ENCODE measurements around the gene DNAAF2. TPM values are rescaled to one million over a fixed set of nuclear protein-coding genes. Genes with fewer than 3 reads are reported as not detected.
"Not testable (repeated sequence)": the region's sequence is repeated elsewhere in the genome, so short reads cannot be mapped to it uniquely, and the experiment has no call there.

DNAAF2 gene
- total RNA-seq, 1 experiment from 2014 or later = 26.1 TPM

DNA sequence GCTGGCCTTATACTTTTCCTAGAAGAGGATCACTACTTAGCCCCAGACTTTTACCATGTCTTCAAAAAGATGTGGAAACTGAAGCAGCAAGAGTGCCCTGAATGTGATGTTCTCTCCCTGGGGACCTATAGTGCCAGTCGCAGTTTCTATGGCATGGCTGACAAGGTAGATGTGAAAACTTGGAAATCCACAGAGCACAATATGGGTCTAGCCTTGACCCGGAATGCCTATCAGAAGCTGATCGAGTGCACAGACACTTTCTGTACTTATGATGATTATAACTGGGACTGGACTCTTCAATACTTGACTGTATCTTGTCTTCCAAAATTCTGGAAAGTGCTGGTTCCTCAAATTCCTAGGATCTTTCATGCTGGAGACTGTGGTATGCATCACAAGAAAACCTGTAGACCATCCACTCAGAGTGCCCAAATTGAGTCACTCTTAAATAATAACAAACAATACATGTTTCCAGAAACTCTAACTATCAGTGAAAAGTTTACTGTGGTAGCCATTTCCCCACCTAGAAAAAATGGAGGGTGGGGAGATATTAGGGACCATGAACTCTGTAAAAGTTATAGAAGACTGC lies 12.9 kb downstream of the DNAAF2 start:
- DNase-seq (ENCODE audit: low read depth) = no peak

DNA sequence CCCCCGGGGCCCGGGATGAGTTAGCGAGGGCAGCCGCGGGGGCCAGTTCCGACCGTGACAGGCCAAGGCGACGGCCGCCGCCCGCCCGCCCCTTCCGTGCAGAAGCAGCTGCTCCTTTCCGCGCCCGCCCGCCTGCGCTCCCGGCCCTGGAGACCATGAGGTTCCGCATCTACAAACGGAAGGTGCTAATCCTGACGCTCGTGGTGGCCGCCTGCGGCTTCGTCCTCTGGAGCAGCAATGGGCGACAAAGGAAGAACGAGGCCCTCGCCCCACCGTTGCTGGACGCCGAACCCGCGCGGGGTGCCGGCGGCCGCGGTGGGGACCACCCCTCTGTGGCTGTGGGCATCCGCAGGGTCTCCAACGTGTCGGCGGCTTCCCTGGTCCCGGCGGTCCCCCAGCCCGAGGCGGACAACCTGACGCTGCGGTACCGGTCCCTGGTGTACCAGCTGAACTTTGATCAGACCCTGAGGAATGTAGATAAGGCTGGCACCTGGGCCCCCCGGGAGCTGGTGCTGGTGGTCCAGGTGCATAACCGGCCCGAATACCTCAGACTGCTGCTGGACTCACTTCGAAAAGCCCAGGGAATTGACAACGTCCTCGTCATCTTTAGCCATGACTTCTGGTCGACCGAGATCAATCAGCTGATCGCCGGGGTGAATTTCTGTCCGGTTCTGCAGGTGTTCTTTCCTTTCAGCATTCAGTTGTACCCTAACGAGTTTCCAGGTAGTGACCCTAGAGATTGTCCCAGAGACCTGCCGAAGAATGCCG lies 13.7 kb downstream of the DNAAF2 start:
- no peak for DNase-seq (ENCODE audit: low read depth)

DNA sequence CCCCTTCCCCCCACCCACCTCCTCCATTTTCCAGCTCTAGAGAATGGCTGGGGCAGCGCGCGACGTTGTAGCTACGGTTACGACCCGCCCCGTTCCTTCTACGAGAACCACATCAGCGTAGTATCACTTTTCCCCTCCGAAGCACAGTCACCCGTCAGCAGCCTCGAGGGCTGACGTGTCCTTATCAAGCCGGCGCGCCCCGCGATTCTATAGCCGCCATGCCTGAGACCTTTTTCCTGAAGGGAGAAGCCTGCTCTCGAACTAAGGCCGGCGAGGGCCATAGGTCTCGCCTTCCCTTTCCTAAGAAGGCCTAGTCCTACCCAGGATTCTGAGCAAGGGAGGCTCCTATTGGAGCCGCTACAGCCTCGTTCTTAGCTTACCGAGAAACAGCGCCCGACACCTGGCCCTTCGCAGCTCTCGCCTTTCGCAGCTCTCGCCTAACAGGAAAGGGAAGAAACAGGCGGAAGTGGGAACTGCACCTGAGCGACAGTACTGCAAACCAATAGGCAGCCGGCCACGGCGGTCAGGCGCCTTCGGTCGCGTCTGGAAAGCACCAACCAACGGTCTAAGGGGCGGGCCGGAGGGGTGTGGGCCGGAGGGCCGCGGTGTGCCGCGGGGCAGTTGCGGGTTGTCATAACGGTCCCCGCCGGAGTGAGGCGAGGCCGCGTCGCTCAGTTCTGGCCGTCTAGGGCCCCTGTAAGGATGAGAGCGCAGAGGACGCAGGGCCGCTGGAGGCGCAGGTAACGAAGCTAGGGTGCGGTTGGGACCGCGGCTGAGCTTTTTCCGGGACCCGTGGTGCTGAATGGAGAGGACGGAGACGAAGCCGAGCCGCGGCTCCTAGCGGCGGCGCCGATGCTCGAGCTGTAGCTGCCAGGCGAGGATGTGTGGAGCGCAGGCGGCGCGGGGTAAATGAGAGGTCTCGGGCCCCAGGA lies 14.6 kb downstream of the DNAAF2 start, which contains the start of the genes MGAT2 and RPL36AL:
TSS of gene MGAT2 (plus strand) at position 618 of the 932 bp plus-strand sequence. CDS start 470 bp downstream, outside the sequence.
TSS of gene RPL36AL (minus strand) at position 445 of the 932 bp plus-strand sequence. CDS start 1,522 bp downstream, outside the sequence.
- DNase-seq (ENCODE audit: low read depth) = peak; percentile 99

DNA sequence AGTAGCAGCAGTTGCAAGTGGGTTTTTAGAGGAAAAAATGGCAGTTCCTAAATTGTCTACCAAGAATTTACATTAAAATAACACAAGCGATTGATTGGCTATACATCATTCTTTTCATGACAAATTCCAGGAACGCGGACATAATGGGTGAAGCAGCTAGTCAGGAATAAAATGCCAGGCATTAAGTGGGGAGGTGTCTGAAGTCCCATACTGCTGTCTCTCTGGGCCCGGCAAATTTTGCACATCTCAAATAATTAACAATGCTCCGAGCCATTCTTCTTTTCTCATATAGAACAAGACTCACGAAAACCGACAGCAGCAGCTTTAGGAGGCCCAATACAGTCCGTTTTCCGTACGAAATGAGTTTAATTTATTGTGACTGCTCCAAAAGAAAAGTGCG lies 15.3 kb downstream of the DNAAF2 start:
- no peak for DNase-seq (ENCODE audit: low read depth)

DNA sequence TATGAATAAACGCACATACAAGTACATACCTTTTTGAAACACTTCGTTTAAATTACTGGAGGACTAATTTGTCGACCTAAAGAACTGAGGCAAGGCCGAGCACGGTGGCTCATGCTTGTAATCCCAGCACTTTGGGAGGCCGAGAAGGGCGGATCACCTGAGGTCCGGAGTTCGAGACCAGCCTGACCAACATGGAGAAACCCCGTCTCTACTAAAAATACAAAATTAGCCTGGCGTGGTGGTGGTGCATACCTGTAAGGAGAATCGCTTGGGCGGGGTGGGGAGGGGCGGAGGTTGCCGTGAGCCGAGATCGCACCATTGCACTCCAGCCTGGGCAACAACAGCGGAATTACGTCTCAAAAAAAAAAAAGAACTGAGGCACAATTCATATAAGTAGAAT lies 15.8 kb downstream of the DNAAF2 start:
- DNase-seq (ENCODE audit: low read depth) = not testable (repeated sequence)

DNA sequence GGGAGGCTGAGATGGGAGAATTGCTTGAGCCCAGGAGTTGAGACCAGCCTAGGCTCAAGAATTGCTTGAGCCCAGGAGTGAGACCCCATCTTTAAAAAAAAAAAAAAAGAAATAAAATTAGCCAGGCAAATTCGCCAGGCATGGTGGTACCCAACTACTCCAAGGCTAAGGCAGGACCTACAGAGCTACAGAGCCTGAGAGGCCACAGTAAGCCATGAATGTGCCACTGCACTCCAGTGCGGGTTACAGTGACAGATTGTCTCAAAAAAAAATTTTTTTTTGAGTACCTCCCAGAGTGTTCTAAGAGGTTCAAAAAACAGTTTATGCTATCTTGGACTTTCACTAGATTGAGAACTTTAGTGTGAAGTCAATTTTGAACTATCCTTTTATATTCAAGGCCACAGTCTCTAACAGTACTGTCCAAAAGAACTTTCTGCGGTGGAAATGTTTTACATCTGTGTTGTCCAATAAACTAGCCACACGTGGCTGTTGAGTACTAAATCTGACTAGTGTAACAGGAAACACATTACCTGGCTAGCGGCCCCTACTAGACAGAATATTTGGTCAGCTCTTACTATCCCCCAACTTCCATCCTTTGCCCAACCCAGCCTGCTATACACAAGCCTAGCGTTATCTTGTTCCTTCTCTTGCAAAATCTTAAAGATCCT lies 17.1 kb downstream of the DNAAF2 start:
- DNase-seq (ENCODE audit: low read depth) = no peak

DNA sequence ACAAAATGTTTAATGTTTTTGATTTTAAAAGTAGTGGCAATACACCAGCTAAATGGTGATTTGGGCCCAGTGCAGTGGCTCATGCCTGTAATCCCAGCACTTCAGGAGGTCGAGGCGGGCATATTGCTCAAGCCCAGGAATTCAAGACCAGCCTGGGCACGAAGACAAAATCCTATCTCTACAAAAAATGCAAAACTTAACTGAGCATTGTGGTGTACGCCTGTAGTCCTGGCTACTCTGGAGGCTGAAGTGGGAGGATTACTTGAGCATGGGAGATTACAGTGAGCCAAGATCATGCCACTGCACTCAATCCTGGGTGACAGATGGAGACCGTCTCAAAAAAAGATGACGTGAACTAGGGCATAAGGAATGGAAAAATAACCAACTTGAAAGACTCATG lies 19.3 kb downstream of the DNAAF2 start:
- DNase-seq (ENCODE audit: low read depth) = no peak

DNA sequence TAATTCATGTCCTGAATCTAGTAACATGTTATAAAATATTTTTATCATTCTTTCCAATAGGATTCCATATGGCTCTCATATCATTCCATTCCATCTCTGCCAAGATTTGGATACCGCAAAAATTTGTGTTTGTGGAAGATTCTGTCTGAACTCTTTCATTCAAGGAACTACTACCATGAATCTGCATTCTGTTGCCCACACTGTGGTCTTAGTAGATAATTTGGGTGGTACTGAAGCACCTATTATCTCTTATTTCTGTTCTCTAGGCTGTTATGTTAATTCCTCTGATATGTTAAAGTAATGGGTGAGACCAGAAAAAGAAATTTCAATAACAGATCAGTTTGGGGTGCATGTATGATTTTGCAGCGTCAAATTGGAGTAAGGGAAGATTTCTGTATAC lies 20.8 kb downstream of the DNAAF2 start:
- DNase-seq (ENCODE audit: low read depth) = no peak

DNA sequence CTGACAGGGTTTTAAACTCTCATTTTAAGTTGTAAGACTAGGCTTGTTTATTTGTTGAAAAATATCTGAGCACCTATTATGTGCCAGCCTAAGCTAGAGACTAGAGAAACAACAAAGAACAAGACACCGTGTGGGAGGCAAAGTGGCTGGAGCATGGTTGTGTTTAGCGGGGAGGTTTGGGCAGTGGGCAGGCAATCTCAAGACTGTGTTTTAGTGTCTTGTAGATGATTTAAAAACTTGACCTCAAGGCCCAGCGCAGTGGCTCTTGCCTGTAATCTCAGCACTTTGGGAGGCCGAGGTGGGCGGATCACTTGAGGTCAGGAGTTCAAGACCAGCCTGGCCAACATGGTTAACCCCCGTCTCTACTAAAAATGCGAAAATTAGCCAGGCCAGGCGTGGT lies 22.4 kb downstream of the DNAAF2 start:
- no peak for DNase-seq (ENCODE audit: low read depth)

DNA sequence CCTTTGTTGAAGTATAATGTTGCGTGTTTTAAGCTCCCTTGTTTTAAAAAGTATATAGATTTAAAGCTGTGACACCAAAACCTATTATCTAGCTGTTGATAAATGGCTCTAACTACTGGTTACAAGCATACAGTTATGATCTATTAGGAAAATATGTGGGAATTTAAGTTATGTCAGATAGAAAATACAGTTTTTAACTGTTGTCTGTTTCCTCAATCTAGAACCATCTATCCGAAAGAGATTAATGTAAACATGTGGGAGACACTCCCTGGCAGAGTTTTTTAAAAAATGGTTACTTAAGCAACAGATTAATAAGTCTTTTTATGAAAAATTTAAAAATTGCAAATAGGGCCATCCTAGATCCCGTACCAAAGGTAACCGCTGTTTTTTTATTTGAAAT lies 22.8 kb downstream of the DNAAF2 start:
- DNase-seq (ENCODE audit: low read depth) = no peak

DNA sequence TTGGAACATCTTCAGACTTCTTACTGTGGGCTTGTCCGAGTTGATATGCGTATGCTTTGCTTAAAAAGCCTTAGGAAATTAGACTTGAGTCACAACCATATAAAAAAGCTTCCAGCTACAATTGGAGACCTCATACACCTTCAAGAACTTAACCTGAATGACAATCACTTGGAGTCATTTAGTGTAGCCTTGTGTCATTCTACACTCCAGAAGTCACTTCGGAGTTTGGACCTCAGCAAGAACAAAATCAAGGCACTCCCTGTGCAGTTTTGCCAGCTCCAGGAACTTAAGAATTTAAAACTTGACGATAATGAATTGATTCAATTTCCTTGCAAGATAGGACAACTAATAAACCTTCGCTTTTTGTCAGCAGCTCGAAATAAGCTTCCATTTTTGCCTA lies 27.5 kb downstream of the DNAAF2 start:
- no peak for DNase-seq (ENCODE audit: low read depth)

DNA sequence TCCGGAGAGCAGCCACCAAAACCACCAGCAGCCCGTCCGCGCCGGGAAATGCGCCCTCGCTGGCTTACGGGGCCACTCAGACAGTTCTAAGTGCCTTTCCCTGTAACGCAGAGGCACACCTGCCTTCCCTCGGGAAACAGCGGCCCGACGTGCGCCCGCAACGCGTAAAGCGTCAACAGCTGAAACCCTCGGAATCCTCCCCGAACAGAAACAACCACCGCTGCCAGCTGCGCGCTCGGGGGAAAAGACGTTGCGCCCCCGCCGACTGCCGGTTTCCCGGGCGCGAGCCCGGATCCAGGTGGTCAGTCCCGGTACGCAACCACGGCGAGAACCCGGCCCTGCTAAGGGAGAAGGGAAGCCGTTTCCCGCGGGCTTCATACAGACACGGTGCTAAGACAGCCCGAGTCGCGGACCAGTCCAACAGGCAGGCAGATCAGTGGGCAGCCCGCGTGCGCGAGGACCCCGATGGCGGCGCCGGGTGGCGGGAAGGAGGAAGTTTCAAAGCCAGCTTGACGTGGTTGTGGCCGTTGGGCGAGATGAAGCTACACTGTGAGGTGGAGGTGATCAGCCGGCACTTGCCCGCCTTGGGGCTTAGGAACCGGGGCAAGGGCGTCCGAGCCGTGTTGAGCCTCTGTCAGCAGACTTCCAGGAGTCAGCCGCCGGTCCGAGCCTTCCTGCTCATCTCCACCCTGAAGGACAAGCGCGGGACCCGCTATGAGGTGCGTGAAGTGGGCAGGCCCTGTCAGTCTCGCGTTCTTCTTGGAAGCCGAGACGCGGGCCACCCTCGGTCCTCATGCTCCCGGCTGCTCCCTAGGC lies 36.4 kb downstream of the DNAAF2 start, which contains the start of gene LRR1:
TSS of gene LRR1 (plus strand) at position 456 of the 816 bp plus-strand sequence. CDS start at position 537, 81 bp downstream.
- DNase-seq (ENCODE audit: low read depth) = peak; percentile 80

DNA sequence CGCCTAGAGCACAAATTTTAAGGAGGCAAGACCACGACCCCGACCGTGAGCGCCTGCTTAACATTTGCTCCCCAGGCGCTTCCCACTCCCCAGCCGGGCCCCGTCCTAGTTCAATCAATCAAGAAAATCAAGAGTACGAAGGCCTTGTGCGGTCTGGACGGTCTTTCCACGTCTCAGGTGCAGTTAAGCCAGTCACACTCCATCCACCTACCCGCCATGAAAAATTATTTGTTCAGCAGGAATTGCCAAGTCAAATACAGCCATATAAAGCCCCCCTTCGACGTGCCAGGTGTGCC lies 36.9 kb downstream of the DNAAF2 start:
- DNase-seq (ENCODE audit: low read depth) = no peak

DNA sequence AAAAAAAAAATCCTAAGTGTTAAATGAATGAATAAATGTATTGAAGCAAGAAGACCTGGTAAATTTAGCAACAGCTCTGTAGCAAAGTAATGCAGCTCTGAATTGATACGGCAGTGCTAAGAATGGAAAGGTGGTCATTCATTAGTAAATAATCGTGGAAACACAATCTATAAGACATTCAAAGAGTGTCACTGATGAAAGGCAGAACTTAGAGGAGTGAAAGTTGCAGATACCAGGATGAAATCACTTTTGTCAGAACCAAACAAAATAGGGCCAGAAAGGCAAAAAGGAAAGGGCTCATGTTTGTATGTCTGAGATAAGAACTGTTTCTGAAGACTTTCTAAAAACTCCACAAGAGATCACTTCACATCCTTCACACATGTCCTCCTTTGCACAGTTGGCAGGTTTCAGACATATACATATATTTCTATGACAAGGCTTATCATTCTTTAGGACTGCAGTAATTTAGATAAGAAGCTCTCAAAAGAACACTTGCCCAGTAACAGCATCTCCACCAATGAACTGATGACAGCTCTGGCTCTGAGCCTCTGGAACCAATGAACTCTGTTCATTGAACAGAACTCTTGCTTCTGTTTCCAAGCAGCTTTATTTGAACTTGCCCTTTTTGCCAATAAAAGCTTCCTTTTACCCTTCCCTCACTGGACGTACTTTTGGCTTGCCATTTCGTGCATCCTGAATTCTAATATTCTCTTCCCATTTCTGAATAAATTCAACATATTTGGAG lies 40.5 kb downstream of the DNAAF2 start:
- no peak for DNase-seq (ENCODE audit: low read depth)

DNA sequence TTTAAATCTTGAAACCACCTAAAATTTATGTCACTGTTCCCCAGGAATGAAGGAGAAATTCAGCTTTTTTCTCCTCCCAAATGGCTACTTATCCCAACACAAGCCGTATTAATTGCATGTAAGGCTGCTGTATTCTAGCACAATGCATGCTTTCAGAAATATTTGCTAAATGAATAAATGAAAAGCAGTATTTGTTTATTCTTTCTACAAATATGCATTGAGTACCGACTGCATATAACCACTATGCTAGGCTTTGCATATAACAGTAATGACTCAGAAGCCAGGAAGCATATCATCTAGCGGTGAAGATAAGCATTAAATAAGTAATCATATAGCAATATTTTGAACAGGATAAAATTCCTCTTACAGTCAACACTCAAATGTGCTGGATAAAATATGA lies 42.0 kb downstream of the DNAAF2 start:
- DNase-seq (ENCODE audit: low read depth) = no peak

DNA sequence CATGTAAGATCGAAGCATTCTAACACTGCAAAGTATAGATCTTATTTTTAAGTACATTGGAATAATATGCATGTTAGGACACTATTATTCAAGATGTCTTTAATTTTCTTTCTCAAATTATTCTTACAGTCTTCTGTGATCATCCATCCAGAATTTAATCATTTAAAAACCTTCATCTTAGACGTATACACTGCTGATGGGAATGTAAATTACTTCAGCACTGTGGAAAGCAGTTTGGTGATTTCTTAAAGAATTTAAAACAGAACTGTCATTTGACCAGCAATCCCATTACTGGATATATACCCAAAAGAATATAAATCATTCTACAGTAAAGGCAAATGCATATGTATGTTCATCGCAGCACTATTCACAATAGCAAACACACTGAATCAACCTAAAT lies 45.7 kb downstream of the DNAAF2 start:
- DNase-seq (ENCODE audit: low read depth) = no peak

DNA sequence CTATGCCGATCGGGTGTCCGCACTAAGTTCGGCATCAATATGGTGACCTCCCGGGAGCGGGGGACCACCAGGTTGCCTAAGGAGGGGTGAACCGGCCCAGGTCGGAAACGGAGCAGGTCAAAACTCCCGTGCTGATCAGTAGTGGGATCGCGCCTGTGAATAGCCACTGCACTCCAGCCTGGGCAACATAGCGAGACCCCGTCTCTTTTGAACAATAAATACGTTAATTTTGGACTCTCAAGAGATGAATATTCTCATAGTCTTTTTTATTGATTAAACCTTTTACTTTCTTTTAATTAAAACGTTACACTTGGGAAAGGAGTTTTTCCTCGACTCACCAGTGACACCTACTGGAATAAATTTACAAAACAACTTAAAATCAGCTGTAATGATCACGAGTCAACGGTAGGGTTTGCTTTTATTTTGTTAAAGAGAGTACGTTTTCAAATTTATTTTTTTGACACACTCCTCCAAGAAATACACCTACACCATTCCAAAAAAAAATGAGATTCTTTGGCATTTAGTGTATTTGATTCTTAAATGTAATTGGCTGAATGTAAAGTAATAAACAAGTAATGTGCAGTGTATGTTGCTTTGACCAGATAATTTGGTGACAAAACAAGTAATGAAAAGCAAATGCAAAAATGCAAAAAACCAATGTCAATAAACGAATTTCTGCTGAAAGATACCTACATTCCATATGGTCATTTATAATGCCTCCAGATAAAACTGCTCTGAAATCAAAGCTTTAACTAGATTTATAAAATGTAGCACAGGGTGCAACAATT lies 48.2 kb downstream of the DNAAF2 start:
- peak; percentile 87 for DNase-seq (ENCODE audit: low read depth)

DNA sequence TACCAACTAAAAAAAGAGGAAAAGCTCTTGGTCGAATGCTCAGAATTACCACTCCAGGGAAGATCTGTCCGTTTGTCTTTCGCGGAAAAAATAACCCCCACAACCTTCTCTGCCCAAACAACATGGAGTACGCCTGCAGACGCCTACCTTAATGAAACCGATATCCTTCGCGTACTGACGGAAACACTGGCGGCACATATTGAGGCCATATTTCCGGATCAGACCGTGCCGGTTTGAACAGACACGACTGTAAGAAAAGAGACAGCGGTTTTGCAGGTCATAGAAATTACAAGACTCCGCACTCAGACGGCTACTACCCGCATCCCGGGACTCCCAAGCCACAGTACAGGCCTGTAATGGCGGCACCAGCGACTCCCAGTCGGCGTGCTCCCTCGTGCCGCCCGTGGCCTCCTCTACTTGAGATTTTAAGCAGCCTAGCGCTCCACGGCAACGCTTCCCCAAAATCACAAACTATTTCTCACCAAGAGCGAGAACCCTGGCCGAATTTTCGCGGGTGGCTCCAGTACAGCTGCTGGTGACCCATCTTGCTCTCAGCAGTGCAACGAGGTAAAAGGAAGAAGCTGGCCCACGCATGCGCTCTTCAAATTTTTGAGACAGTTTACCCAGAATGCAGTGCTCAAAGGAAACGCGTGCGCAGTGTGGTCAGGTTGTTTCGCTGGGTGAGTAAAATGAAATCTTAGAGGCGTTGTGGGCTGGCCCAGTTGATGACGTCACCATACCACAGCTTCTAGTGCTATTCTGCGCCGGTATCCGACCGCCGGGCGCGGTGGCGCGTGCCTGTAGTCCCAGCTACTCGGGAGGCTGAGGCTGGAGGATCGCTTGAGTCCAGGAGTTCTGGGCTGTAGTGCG lies 49.0 kb downstream of the DNAAF2 start, which contains the start of gene RPS29:
TSS of gene RPS29 (minus strand) at position 578 of the 870 bp plus-strand sequence. CDS start at position 544, 34 bp downstream.
- peak; percentile 99 for DNase-seq (ENCODE audit: low read depth)

All from HT1080 (cell line).